Esophagus mucosa (tissue), 1 donor: ENCODE data around the gene HERC5. TPM values are rescaled to one million over a fixed set of nuclear protein-coding genes. Genes with fewer than 3 reads are reported as not detected.
"Not testable (repeated sequence)": the region's sequence is repeated elsewhere in the genome, so short reads cannot be mapped to it uniquely, and the experiment has no call there.

Experiments used
- ATAC-seq: fragments of 200-7000 bp; cut with Tn5 transposase; one replicate; pipeline ENCODE4 v1.9.1; 2020
- total RNA-seq: library from RNA; stranded (reverse); gene quantifications from one replicate; pipeline ENCODE4 v1.2.4, GENCODE V29; 2023
- donor health status: DM: yes; HTN: yes; CAD: no.

Gene HERC5
- total RNA-seq, 1 donor from 2014 or later: 0.80 TPM

DNA sequence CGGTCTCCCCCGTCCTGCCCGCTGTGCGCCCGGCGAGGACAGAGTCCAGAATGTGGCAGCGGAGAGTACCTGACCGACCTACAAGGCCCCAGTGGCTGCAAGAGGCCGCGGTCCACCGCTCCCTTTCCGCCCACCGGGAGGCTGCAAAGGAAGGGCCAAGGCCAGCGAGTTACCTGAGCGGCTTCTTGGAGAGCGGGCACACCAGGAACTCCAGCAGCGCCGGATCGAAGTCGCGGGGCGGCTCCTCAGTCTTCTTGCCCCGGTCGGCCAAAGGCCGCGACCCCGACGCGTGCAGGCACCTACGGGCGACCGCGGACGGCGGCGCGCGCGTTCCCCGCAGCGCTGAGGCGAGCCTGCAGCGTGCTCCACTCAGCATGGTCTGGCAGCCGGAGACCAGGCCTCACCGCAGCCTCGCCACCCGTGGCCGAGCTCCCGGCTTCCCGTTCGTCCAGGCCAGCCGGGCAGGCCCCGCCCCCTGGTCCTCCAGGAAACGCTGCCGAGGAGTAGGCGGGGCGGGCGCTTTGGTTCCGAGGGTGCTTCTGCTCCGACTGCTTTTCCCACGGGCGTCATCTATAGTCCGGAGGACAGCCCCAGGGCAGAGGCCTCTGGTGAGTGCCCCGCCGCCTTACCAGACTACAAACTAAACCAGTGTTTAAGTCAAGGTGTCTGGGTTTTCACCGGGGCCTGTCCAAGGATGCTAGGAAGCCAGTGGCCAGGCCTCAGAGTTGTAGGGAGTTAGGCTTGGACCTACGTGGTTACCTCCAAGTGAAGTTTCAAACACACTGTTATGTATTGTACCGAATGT, 66.6 kb downstream of the HERC5 start, which contains the start of gene PYURF:
Gene PYURF (minus strand): TSS at position 452 of the 805 bp plus-strand sequence. CDS start 76 bp downstream, at position 376.
- ATAC-seq: peak; percentile 97

- no peak for ATAC-seq
Observed at GRCh38 chr4:88524171-88524570, 67.3 kb downstream of the HERC5 start.

DNA sequence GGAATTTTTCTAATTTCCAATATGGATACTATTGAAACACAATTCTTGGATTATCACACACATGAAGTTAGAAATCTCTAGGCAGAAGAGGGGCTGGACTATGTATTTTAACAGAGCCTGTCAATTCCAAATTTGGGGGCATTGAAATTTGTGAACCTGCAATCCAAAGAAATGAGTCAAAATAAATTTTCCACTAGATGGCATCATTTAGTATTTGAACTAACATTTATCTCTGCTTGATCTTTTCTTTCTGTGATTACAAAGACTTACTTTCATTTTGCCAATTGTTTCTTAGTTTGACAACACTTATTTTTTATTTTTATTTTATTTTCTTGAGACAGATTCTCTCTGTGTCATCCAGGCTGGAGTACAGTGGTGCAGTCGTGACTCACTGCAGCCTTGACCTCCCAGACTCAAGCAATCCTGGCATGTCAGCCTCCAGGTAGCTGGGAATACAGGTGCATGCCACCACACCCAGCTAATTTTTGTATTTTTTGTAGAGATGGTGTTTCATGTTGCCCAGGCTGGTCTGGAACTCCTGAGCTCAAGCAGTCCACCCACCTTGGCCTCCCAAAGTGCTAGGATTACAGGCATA, 69.4 kb downstream of the HERC5 start:
- ATAC-seq: no peak

DNA sequence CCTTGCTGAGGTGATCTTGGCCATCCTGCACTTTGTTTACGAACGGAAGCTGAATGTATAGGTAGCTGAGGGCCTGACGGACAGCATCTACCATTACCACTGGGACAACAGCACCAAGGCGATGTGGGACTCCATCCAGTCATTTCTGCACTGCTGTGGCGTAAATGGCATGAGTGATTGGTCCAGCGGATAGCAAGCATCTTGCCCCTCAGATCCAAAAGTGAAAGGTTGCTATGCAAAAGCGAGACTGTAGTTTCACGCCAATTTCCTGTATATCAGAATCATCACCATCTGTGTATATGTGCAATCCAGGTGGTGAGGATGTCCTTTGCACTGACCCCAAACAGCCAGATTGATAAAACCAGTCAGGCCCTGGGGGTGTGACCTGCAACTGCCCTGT, 70.9 kb downstream of the HERC5 start:
- no peak for ATAC-seq

GRCh38 chr4:88528861-88529260, 71.9 kb downstream of the HERC5 start:
- no peak for ATAC-seq

DNA sequence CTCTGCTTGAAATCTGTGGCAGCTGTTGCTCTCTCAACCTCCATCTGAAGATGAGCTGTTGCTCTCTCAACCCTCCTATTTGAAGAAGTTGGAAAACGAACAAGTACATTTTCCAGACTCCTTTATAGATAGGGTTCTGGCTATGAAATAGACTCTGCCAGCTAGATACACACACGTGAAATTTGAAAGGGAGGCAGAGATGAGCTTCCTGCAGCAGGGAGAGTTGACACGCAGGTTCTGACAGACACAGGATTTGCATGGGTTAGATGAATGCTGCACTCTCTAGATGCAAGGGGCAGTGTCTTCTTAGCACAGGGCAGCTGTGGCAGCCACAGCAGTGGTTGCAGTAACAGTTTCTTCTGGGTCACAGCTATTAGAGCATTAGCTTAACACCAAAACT, 74.6 kb downstream of the HERC5 start:
- no peak for ATAC-seq

- no peak for ATAC-seq
Observed at GRCh38 chr4:88533088-88533790, 76.3 kb downstream of the HERC5 start.

GRCh38 chr4:88533937-88534750, 77.2 kb downstream of the HERC5 start:
- ATAC-seq: peak; percentile 92

DNA sequence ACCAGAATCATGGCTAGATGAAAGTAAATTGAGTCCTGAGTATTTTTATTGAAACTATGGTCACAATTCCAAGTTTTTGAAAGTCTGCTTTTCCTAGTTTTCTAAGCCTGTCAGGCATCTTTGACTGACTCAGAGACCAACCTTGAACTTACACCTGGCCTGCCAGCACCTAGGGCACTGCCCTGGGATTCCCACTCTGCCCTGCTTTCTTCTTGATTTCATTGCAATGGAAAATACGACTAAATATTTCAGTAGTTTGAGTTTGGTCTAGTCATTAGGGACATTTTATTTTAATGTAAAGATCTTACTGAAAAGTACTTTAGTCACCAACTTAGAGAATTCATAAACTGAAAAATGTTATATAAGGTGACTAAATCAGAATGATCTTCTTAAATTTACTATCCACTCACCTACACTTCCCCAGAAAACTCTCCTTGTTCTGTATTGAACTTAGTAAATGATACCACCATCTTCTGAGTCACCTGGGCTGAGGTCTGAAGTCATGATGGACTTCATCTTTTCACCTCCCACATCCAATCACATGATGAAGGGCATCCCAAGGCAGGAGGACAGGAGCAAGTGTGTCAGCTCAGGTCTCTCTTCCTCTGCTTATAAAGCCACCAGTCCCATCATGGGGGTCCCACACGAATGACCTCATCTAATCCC, 78.3 kb downstream of the HERC5 start:
- ATAC-seq: no peak

GRCh38 chr4:88537709-88538108, 80.8 kb downstream of the HERC5 start:
- no peak for ATAC-seq

DNA sequence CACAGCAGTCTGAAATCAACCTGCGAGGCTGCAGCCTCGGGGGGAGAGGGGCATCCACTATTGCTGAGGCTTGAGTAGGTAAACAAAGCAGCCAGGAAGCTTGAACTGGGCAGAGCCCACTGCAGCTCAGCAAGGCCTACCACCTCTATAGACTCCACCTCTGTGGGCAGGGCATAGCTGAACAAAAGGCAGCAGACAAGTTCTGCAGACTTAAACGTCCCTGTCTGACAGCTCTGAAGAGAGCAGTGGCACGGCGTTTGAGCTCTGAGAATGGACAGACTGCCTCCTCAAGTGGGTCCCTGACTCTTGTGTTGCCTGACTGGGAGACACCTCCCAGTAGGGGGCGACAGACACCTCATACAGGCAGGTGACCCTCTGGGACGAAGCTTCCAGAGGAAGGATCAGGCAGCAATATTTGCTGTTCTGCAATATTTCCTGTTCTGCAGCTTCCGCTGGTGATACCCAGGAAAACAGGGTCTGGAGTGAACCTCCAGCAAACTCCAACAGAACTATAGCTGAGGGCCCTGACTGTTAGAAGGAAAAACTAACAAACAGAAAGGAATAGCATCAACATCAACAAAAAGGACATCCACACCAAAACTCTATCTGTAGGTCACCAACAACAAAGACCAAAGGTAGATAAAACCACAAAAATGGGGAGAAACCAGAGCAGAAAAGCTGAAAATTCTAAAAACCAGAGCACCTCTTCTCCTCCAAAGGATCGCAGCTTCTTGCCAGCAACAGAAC, 82.6 kb downstream of the HERC5 start:
- not testable (repeated sequence) for ATAC-seq

DNA sequence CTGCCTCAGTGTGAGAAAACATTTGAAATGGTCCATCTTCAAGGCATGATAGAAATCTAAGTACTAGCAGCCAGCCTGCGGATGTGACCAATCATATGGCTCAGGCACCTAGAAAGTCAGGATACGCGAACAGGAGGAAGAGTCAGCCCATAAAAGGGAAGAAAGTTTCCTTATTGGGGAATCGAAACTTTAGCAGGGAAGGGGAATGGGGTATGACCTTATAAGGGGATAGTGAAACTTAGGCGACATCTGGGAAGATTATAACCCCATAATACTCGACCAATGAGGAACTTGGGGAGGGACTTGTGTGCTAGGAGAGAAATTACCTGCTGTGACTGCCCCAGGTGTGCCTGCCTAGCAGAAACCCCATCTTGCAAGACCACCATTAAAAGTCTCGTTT, 92.9 kb downstream of the HERC5 start:
- ATAC-seq: no peak

Other genes starting within 250 kb of the HERC5 start
- 7.7 TPM for gene PPM1K, start 172.6 kb upstream of the HERC5 start, total RNA-seq
- gene HERC6, start 78.3 kb upstream of the HERC5 start, total RNA-seq: 19.5 TPM
- 43.6 TPM for gene PYURF, start 66.7 kb downstream of the HERC5 start, total RNA-seq
- 20.9 TPM for gene HERC3, start 135.4 kb downstream of the HERC5 start, total RNA-seq
- gene NAP1L5, start 240.7 kb downstream of the HERC5 start, total RNA-seq: 1.0 TPM